H1 (cell line): Measurements from ENCODE around the gene OR5L1. TPM values are rescaled to one million over a fixed set of nuclear protein-coding genes. Genes with fewer than 3 reads are reported as not detected.

ENCODE experiments used
- CTCF ChIA-PET: fragments of 300-600 bp; sonication (Branson Sonifier 250); formaldehyde crosslinking; loops from one replicate; lab custom pipeline; 2021; ENCODE audit not compliant: partially characterized antibody; lab: Charles Lee
- POLR2A ChIA-PET: fragments of 300-600 bp; sonication (Branson Sonifier 250); formaldehyde crosslinking; loops from one replicate; lab custom pipeline; 2021; ENCODE audit warnings: inconsistent platforms; ENCODE audit not compliant: partially characterized antibody; lab: Charles Lee
- DNase-seq, 2 experiments: peaks; one replicate each; pipeline versions ENCODE4 v3.0.0 to v3.0.0-alpha.2; 2010 to 2022; ENCODE audit warnings: low spot score in 2 of 2, low read depth in 1 of 2, mixed read lengths in 1 of 2
- FAIRE-seq: peaks from 2 replicates; lab custom pipeline; 2011; peaks lifted over from hg19 to GRCh38; lab: Jason Lieb, UNC
- H2AFZ ChIP-seq: 2 replicates; pipeline ENCODE4 v1.8.1; 2012; ENCODE audit warnings: low read length, inconsistent platforms
- H2AK5ac ChIP-seq: 2 replicates; pipeline ENCODE4 v1.6.1; 2013; ENCODE audit warnings: low read depth, low read length
- H2BK120ac ChIP-seq: replicated peaks from 2 replicates; pipeline ENCODE3; 2013; ENCODE audit warnings: low read depth, low read length, inconsistent platforms
- H2BK12ac ChIP-seq: 2 replicates; pipeline ENCODE4 v1.6.1; 2013; ENCODE audit warnings: low read depth, low read length
- H2BK15ac ChIP-seq: 2 replicates; pipeline ENCODE4 v1.6.1; 2013; ENCODE audit warnings: low read length
- H2BK20ac ChIP-seq: 2 replicates; pipeline ENCODE4 v1.6.1; 2013; ENCODE audit warnings: low read length
- H2BK5ac ChIP-seq: 2 replicates; pipeline ENCODE4 v1.6.1; 2013; ENCODE audit warnings: low read depth, low read length
- H3K14ac ChIP-seq: 2 replicates; pipeline ENCODE4 v1.6.1; 2013; ENCODE audit warnings: inconsistent platforms; ENCODE audit not compliant: insufficient read length
- H3K18ac ChIP-seq: 2 replicates; pipeline ENCODE4 v1.6.1; 2013; ENCODE audit warnings: low read length; ENCODE audit errors: extremely low read depth
- H3K23ac ChIP-seq: 2 replicates; pipeline ENCODE4 v1.6.1; 2013; ENCODE audit warnings: inconsistent platforms; ENCODE audit not compliant: insufficient read length
- H3K23me2 ChIP-seq: 2 replicates; pipeline ENCODE4 v1.6.1; 2013; ENCODE audit warnings: low read depth, low read length
- H3K27ac ChIP-seq: 2 replicates; pipeline ENCODE4 v1.6.1; 2011; ENCODE audit warnings: low read depth, low read length, inconsistent platforms
- H3K27me3 ChIP-seq, 4 experiments: replicated peaks in 1 of 4; 1 replicate in 1 of 4; 2 replicates in 3 of 4; pipeline versions ENCODE4 v1.6.1 to v1.8.1; 2011 to 2013; ENCODE audit warnings: low read length in 3 of 4, mild to moderate bottlenecking in 3 of 4, inconsistent platforms in 2 of 4, mixed read lengths in 2 of 4, moderate library complexity in 1 of 4; ENCODE audit not compliant: control insufficient read depth in 3 of 4, insufficient read depth in 3 of 4; ENCODE audit errors: extremely low read depth in 1 of 4
- H3K36me3 ChIP-seq, 4 experiments: 2 replicates each; pipeline versions ENCODE4 v1.6.1 to v1.8.1; 2011 to 2013; ENCODE audit warnings: mild to moderate bottlenecking in 4 of 4, low read length in 3 of 4, moderate library complexity in 2 of 4, control low read depth in 1 of 4, inconsistent platforms in 1 of 4; ENCODE audit not compliant: insufficient read depth in 4 of 4, control insufficient read depth in 2 of 4
- H3K4ac ChIP-seq: replicated peaks from 2 replicates; pipeline ENCODE3; 2013; ENCODE audit warnings: low read length, low read depth, mixed read lengths, inconsistent platforms; ENCODE audit not compliant: insufficient read length
- H3K4me1 ChIP-seq, 4 experiments: replicated peaks in 1 of 4; 1 replicate in 1 of 4; 2 replicates in 3 of 4; pipeline versions ENCODE4 v1.6.1 to v1.8.1; 2011 to 2013; ENCODE audit warnings: low read length in 3 of 4, inconsistent platforms in 2 of 4, mixed read lengths in 1 of 4; ENCODE audit not compliant: insufficient read depth in 4 of 4, control insufficient read depth in 3 of 4
- H3K4me2 ChIP-seq, 2 experiments: 2 replicates each; pipeline versions ENCODE4 v1.6.1 to v1.8.1; 2011 to 2013; ENCODE audit warnings: low read depth in 2 of 2, low read length in 2 of 2, control low read depth in 1 of 2, inconsistent platforms in 1 of 2, mild to moderate bottlenecking in 1 of 2; ENCODE audit not compliant: insufficient read depth in 1 of 2
- H3K4me3 ChIP-seq, 4 experiments: fragments of 200-600, 300-600 bp in 1 of 4; sonication (generic), shearing (Covaris generic), sonication (Bioruptor Twin) in 1 of 4; 2 replicates each; pipeline versions ENCODE4 v1.5.1 to v1.8.1; 2011 to 2016; ENCODE audit warnings: low read length in 4 of 4, low read depth in 3 of 4, control low read depth in 2 of 4, inconsistent platforms in 2 of 4, mild to moderate bottlenecking in 2 of 4, mixed read lengths in 1 of 4, moderate library complexity in 1 of 4; ENCODE audit not compliant: insufficient read depth in 2 of 4; ENCODE audit errors: extremely low read depth in 1 of 4
- H3K56ac ChIP-seq: replicated peaks from 2 replicates; pipeline ENCODE3; 2013; ENCODE audit warnings: low read depth, mild to moderate bottlenecking, mixed read lengths, low read length, inconsistent platforms; ENCODE audit not compliant: insufficient read length
- H3K79me1 ChIP-seq: 2 replicates; pipeline ENCODE4 v1.6.1; 2013; ENCODE audit warnings: low read depth, low read length, control low read depth
- H3K79me2 ChIP-seq, 2 experiments: 2 replicates each; pipeline versions ENCODE4 v1.6.1 to v1.8.1; 2012 to 2013; ENCODE audit warnings: low read length in 2 of 2, mild to moderate bottlenecking in 2 of 2, inconsistent platforms in 1 of 2; ENCODE audit not compliant: insufficient read depth in 2 of 2, control insufficient read depth in 1 of 2
- H3K9ac ChIP-seq, 4 experiments: replicated peaks in 1 of 4; 1 replicate in 1 of 4; 2 replicates in 3 of 4; pipeline versions ENCODE4 v1.6.1 to v1.8.1; 2011 to 2013; ENCODE audit warnings: low read depth in 3 of 4, low read length in 3 of 4, control low read depth in 2 of 4, mild to moderate bottlenecking in 2 of 4, moderate library complexity in 2 of 4, inconsistent platforms in 1 of 4; ENCODE audit errors: extremely low read depth in 1 of 4
- H3K9me3 ChIP-seq, 2 experiments: 2 replicates each; pipeline versions ENCODE4 v1.6.1 to v1.8.1; 2012 to 2013; ENCODE audit warnings: mild to moderate bottlenecking in 2 of 2, moderate library complexity in 2 of 2, control low read depth in 1 of 2, inconsistent platforms in 1 of 2, low read depth in 1 of 2, low read length in 1 of 2, mixed read lengths in 1 of 2; ENCODE audit not compliant: insufficient read depth in 2 of 2
- H4K20me1 ChIP-seq, 2 experiments: replicated peaks in 1 of 2; 2 replicates each; pipeline versions ENCODE3 to v1.8.1; 2011 to 2013; ENCODE audit warnings: inconsistent platforms in 2 of 2, low read length in 2 of 2, mild to moderate bottlenecking in 1 of 2; ENCODE audit not compliant: insufficient read depth in 2 of 2, control insufficient read depth in 1 of 2
- H4K5ac ChIP-seq: 2 replicates; pipeline ENCODE4 v1.6.1; 2013; ENCODE audit warnings: low read length, low read depth, mixed read lengths, inconsistent platforms; ENCODE audit not compliant: insufficient read length
- H4K8ac ChIP-seq: 2 replicates; pipeline ENCODE4 v1.8.0; 2013; ENCODE audit warnings: mild to moderate bottlenecking, moderate library complexity, low read length, inconsistent platforms; ENCODE audit not compliant: insufficient read depth; ENCODE audit errors: extremely low read depth
- H4K91ac ChIP-seq: replicated peaks from 2 replicates; pipeline ENCODE3; 2013; ENCODE audit warnings: low read length, mixed read lengths, inconsistent platforms; ENCODE audit not compliant: insufficient read length
- ASH2L ChIP-seq: fragments of 200-600, 300-600 bp; sonication (generic); IDR thresholded peaks from one replicate; pipeline ENCODE4 v1.7.1; 2017; ENCODE audit warnings: low read length
- ATF2 ChIP-seq: IDR thresholded peaks from 2 replicates; pipeline ENCODE4 v1.6.1; 2012; ENCODE audit warnings: low read length, inconsistent platforms
- BRCA1 ChIP-seq: IDR thresholded peaks from 2 replicates; pipeline ENCODE4 v1.6.1; 2012; ENCODE audit warnings: low read depth, low read length, improper control_type of control experiment
- GTF2F1 ChIP-seq: IDR thresholded peaks from 2 replicates; pipeline ENCODE4 v1.6.1; 2012; ENCODE audit warnings: low read depth, low read length, improper control_type of control experiment, borderline replicate concordance
- MAX ChIP-seq: IDR thresholded peaks from 2 replicates; pipeline ENCODE4 v1.6.1; 2012; ENCODE audit warnings: inconsistent platforms
- NANOG ChIP-seq: IDR thresholded peaks from 2 replicates; pipeline ENCODE4 v1.6.1; 2011; ENCODE audit warnings: low read length, low read depth, mild to moderate bottlenecking, inconsistent platforms; ENCODE audit not compliant: insufficient read depth, poor library complexity, severe bottlenecking
- POU5F1 ChIP-seq: IDR thresholded peaks from 2 replicates; pipeline ENCODE4 v1.6.1; 2011; ENCODE audit warnings: low read depth, mild to moderate bottlenecking, low read length, moderate library complexity
- RNF2 ChIP-seq: fragments of 200-900, 300-1000 bp; sonication (generic); IDR thresholded peaks from 2 replicates; pipeline ENCODE4 v1.7.1; 2016; ENCODE audit warnings: borderline replicate concordance, low read depth, mild to moderate bottlenecking, antibody characterized with exemption, low read length; ENCODE audit not compliant: poor library complexity, severe bottlenecking; ENCODE audit errors: missing control alignments
- SIRT6 ChIP-seq: IDR thresholded peaks from one replicate; pipeline ENCODE4 v1.7.1; 2012; ENCODE audit warnings: low read length, inconsistent platforms
- SP2 ChIP-seq: IDR thresholded peaks from 2 replicates; pipeline ENCODE4 v1.6.1; 2012; ENCODE audit warnings: mild to moderate bottlenecking, low read length, inconsistent platforms
- SUZ12 ChIP-seq: fragments of 200-600 bp; sonication (generic); IDR thresholded peaks from 2 replicates; pipeline ENCODE4 v1.6.1; 2012; ENCODE audit warnings: mild to moderate bottlenecking, inconsistent platforms, low read length, moderate library complexity, mixed read lengths
- TBP ChIP-seq: IDR thresholded peaks from 2 replicates; pipeline ENCODE4 v1.6.1; 2011; ENCODE audit warnings: low read depth, low read length, improper control_type of control experiment
- WGBS, 2 experiments: shearing (Covaris generic) in 1 of 2; methylation state at CpG; one replicate each; pipeline versions ENCODE4 v1.1.6 to v1.1.7; 2013 to 2015; ENCODE audit warnings: low lambda C conversion rate in 2 of 2, mixed read lengths in 2 of 2, inconsistent platforms in 1 of 2, low coverage in 1 of 2, missing lambda C conversion rate in 1 of 2; ENCODE audit not compliant: insufficient replicate concordance in 2 of 2, insufficient coverage in 1 of 2, insufficient read length in 1 of 2; ENCODE audit errors: extremely low coverage in 1 of 2, missing lambda C conversion rate in 1 of 2; 5-methylcytosine and 5-hydroxymethylcytosine counted together
- polyA plus RNA-seq, 7 experiments: library from polyadenylated mRNA; depleted of rRNA in 3 of 7; stranded (reverse) in 5 of 7; unstranded in 2 of 7; fragments of >200 nt in 5 of 7; fragments of 200-250 nt in 2 of 7; gene quantifications; 1 replicate in 5 of 7; 2 replicates in 1 of 7; 4 replicates in 1 of 7; pipeline versions ENCODE4 v1.2.1 to v1.2.3, GENCODE V29; 2011 to 2013; ENCODE audit warnings: missing spikeins in 2 of 7, mixed read lengths in 2 of 7
- total RNA-seq: library from RNA; stranded (reverse); fragmentation: NEBNext Ultra II Directional; extraction: Animal tissue kit (Norgen Biotek cat#: 25700); gene quantifications from 2 replicates; pipeline ENCODE4 v1.2.1, GENCODE V29; 2021

The OR5L1 gene
- total and polyA plus RNA-seq, 2 of the 8 experiments (the other 6 are each of a cell fraction or from before 2014, with no cell fraction given): not detected

GRCh38 chr11:55806248-55806647 is 4.9 kb upstream of the OR5L1 start:
- Histone ChIP-seq H4K8ac (no peak overlapping the region), H4K91ac (no peak overlapping the region), H2BK12ac (no peak overlapping the region), H3K79me1 (no peaks in the 10 kb centered on the region), H3K4me2 (no peak overlapping the region), H2BK5ac (no peak overlapping the region), H2AK5ac (no peak overlapping the region), H2AFZ (no peak overlapping the region), H3K9me3 (peaks cover 52 to 57% of the 10 kb centered on the region in 2 experiments), H3K18ac (no peak overlapping the region), H3K36me3 (no peaks in the 10 kb centered on the region), H3K9ac (no peak overlapping the region), H3K4me1 (no peaks in the 10 kb centered on the region), H4K20me1 (no peaks in the 10 kb centered on the region), H2BK20ac (no peak overlapping the region), H3K4me3 (no peak overlapping the region), H3K23ac (no peak overlapping the region), H2BK15ac (no peak overlapping the region), H4K5ac (no peak overlapping the region), H3K14ac (no peak overlapping the region), H3K27me3 (no peaks in the 10 kb centered on the region), H3K56ac (no peak overlapping the region), H3K4ac (no peak overlapping the region), H2BK120ac (no peak overlapping the region), H3K79me2 (no peaks in the 10 kb centered on the region), H3K27ac (no peak overlapping the region), H3K23me2 (no peaks in the 10 kb centered on the region)
- FAIRE-seq (no peak), DNase-seq (no peak)
- ChIA-PET POLR2A (no interaction called here), CTCF (no interaction called here)
- 100% methylated on average over 1 of the region's 1 CpG; no CpG with 5 or more reads in 1 of the 2 experiments for WGBS, 2 experiments
- TF ChIP-seq POU5F1 (no peak), ATF2 (no peak), SUZ12 (no peak), SP2 (no peak), GTF2F1 (no peak), ASH2L (no peak), TBP (no peak), NANOG (no peak), MAX (no peak), RNF2 (no peak), SIRT6 (no peak), BRCA1 (no peak)
